Heart right ventricle (tissue), 16 donors: ENCODE data around the gene EVC. TPM values are rescaled to one million over a fixed set of nuclear protein-coding genes. Genes with fewer than 3 reads are reported as not detected.

ENCODE experiments used
- ATAC-seq, 8 donors: fragments of 200-7000 bp; cut with Tn5 transposase; one replicate each; pipeline ENCODE4 v1.9.1; 2020; ENCODE audit warnings: mild to moderate bottlenecking in 8 of 8, moderate library complexity in 8 of 8, moderate number of reproducible peaks in 1 of 8
- DNase-seq, 2 donors: peaks; one replicate each; pipeline ENCODE4 v3.0.0-alpha.2; 2020
- H3K27ac ChIP-seq, 10 donors: fragments of 200-600 bp; sonication (generic) in 2 of 10; one replicate each; pipeline versions ENCODE4 v1.5.0 to v1.8.0; 2020 to 2022; ENCODE audit warnings: mild to moderate bottlenecking in 3 of 10
- H3K27me3 ChIP-seq, 7 donors: fragments of 200-600 bp; one replicate each; pipeline ENCODE4 v1.8.0; 2021 to 2022; ENCODE audit warnings: mild to moderate bottlenecking in 2 of 7
- H3K36me3 ChIP-seq, 9 donors: fragments of 200-600 bp; sonication (generic) in 1 of 9; one replicate each; pipeline versions ENCODE4 v1.5.0 to v1.8.0; 2020 to 2022; ENCODE audit warnings: mild to moderate bottlenecking in 2 of 9
- H3K4me1 ChIP-seq, 9 donors: fragments of 200-600 bp; sonication (generic) in 1 of 9; one replicate each; pipeline versions ENCODE4 v1.5.0 to v1.8.0; 2020 to 2022; ENCODE audit warnings: mild to moderate bottlenecking in 4 of 9
- H3K4me3 ChIP-seq, 10 donors: fragments of 200-600 bp; sonication (generic) in 2 of 10; one replicate each; pipeline versions ENCODE4 v1.5.0 to v1.8.0; 2020 to 2022; ENCODE audit warnings: mild to moderate bottlenecking in 7 of 10, moderate library complexity in 2 of 10
- H3K9me3 ChIP-seq, 11 donors: fragments of 200-600 bp in 10 of 11; sonication (generic) in 2 of 11; one replicate each; pipeline versions ENCODE4 v1.5.0 to v1.8.0; 2013 to 2022; ENCODE audit warnings: mild to moderate bottlenecking in 2 of 11, control low read depth in 1 of 11, moderate library complexity in 1 of 11
- WGBS, 2 donors: extraction: QIAGEN DNeasy Blood & Tissue Kit; methylation state at CpG; one replicate each; pipeline ENCODE4 v1.1.7; 2013; ENCODE audit warnings: inconsistent platforms in 1 of 2; 5-methylcytosine and 5-hydroxymethylcytosine counted together
- intact Hi-C, 10 donors: fragments of 100-400 bp; cut with DNase I; formaldehyde crosslinking; loops; one replicate each; pipeline versions ENCODE4 v1.11.1 to v1.14.2; 2022
- polyA plus RNA-seq, 2 donors: library from polyadenylated mRNA; stranded (reverse); fragments of 200-250 nt; gene quantifications; one replicate each; pipeline ENCODE4 v1.2.3, GENCODE V29; 2013
- total RNA-seq, 10 donors: library from RNA; stranded (reverse); fragmentation: NEBNext Ultra II Directional in 3 of 10; extraction: Animal tissue kit (Norgen Biotek cat#: 25700) in 3 of 10; gene quantifications; one replicate each; pipeline versions ENCODE4 v1.2.1 to v1.2.4, GENCODE V29; 2021 to 2023
- TF ChIP-seq, protein P1 (sequence below), 9 donors: fragments of 200-600 bp; sonication (generic) in 2 of 9; IDR thresholded peaks; one replicate each; pipeline versions ENCODE4 v1.5.0 to v1.8.0; 2021 to 2022; ENCODE audit warnings: antibody characterized with exemption in 9 of 9, mild to moderate bottlenecking in 5 of 9, moderate library complexity in 1 of 9
- donor health status: Arrhythmogenic right ventricular cardiomyopathy.
- donor health status: ischemic (EF 13 %, LVEDD 7.1; RV severe dilation, severe dysfunction).
- donor health status: healthy with polysubstance abuse.
- donor health status: DM: no; HTN: yes; CAD: no.
- donor health status: DM: no; HTN: no; CAD: no.
- donor health status: ischemic (EF 25% LVEDD 6.9; RV normal size, moderate dysfunction).
- donor health status: ischemic (EF 25% LVEDD 5.7; RV mildly dilated, moderate dysfunction).
- donor health status: healthy.
- donor health status: DM: yes; HTN: yes; CAD: no.
- donor health status: Ischemic cardiomyopathy.
- donor health status: ischemic (EF 35%, LVEDD 5.7; RV mildly dilated, moderate dysfunction).
- donor health status: nonischemic (EF 11% LVEDD 7.7; RV severe dilation, severe dysfunction).
- donor health status: DM: yes; HTN: yes; CAD: no.
- donor health status: PGD.
- donor health status: ischemic (EF 29% LVEDD 5.4; RV normal size, mild dysfunction).
- donor health status: nonischemic (EF 23%, LVEDD 6.1; RV moderate dilation, normal function).

The EVC gene
- total and polyA plus RNA-seq, 12 donors: 0.97 to 7.5 (median 4.8) TPM

DNA sequence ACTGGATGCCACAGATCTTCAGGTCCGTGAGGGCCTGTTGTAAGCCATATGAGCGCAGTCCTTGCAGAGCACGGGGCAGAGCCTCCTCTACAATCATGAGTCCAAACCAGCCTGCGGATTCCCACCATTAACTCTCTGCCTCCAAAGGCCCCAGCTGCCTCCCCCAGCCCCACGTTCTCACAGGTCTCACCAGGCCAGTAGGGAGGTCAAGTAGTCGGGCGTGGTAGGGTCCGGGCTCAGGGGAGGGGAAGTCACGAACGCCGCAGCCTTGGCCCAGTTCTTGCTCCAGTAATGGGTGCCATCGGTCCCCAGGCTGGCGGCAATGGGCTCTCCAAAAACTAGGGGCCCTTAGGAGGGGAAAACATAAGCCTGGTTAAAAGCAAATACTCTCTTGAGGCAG is 128.3 kb downstream of the EVC start:
- Histone ChIP-seq H3K27me3 (peaks cover 0 to 8% (median 0%) of the 10 kb centered on the region in 7 donors), H3K27ac (peak overlapping the region in 5 of 10 donors; percentile 10 to 63 (median 44)), H3K9me3 (no peaks in the 10 kb centered on the region), H3K4me3 (no peak overlapping the region), H3K36me3 (no peaks in the 10 kb centered on the region), H3K4me1 (peaks cover 0 to 20% (median 10%) of the 10 kb centered on the region in 9 donors)
- TF ChIP-seq, protein P1, sequence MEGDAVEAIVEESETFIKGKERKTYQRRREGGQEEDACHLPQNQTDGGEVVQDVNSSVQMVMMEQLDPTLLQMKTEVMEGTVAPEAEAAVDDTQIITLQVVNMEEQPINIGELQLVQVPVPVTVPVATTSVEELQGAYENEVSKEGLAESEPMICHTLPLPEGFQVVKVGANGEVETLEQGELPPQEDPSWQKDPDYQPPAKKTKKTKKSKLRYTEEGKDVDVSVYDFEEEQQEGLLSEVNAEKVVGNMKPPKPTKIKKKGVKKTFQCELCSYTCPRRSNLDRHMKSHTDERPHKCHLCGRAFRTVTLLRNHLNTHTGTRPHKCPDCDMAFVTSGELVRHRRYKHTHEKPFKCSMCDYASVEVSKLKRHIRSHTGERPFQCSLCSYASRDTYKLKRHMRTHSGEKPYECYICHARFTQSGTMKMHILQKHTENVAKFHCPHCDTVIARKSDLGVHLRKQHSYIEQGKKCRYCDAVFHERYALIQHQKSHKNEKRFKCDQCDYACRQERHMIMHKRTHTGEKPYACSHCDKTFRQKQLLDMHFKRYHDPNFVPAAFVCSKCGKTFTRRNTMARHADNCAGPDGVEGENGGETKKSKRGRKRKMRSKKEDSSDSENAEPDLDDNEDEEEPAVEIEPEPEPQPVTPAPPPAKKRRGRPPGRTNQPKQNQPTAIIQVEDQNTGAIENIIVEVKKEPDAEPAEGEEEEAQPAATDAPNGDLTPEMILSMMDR (IDR thresholded peaks at IDR 0.05): no peak
- no peak for DNase-seq
- 85 to 88% methylated on average over 13 of the region's 13 CpGs for WGBS, 2 donors
- intact Hi-C loops: no loop called here
- no peak for ATAC-seq

DNA sequence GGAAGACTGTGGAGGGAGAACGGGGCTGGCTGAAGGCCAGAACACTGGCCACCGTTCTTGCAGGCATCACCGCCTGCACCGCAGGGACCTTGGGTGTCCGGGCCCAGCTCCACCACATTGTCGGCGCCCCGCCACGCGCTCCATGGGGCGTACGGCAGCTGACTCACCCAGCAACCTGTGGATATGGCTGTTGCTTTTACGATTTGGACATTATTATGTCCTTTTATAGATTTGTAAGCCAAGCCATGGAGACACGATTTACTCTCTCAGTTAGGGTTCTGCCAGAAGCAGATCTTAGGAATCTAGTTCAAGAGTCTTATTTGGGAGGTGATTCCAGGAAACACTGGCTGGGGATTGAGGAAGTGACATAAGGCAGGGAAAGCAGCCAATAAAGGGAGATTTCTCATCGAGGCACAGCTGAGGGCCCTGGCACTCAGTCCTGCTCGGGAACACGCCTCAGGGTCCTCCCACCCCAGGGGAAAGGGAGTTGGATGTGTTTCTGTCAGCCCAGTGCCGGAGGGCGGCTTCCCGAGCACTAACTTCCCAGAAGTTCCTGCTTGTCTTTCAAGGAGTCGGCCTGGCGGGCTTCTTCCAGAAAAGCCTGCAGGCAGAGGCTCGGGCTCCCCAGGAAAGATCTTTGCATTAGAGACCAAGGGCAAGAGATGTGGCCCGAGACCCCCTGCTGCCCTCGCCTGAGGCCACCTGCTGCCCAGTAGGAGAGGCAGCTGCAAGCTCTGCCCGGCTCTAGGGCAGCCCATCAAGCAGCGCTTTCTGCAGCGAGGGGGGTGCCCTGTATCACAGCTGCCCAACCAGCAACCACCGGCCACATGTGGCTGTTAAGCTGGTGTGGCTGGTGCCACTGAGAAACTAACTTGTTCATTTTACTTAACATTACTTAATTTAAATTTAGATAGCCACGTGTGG is 129.0 kb downstream of the EVC start:
- Histone ChIP-seq H3K27ac (peak overlapping the region in 7 of 10 donors; percentile 10 to 63 (median 40)), H3K4me3 (peak overlapping the region in 6 of 10 donors; percentile 7 to 29 (median 12)), H3K9me3 (no peaks in the 10 kb centered on the region), H3K27me3 (peaks cover 0 to 8% (median 0%) of the 10 kb centered on the region in 7 donors), H3K36me3 (no peaks in the 10 kb centered on the region), H3K4me1 (peaks cover 0 to 25% (median 10%) of the 10 kb centered on the region in 9 donors)
- intact Hi-C loops: no loop called here
- ATAC-seq (peak; percentile 70 to 92 (median 88)), DNase-seq (peak; percentile 65 to 73)
- TF ChIP-seq, protein P1 (IDR thresholded peaks at IDR 0.05): no peak
- 43 to 56% methylated on average over 30 of the region's 30 CpGs for WGBS, 2 donors

DNA sequence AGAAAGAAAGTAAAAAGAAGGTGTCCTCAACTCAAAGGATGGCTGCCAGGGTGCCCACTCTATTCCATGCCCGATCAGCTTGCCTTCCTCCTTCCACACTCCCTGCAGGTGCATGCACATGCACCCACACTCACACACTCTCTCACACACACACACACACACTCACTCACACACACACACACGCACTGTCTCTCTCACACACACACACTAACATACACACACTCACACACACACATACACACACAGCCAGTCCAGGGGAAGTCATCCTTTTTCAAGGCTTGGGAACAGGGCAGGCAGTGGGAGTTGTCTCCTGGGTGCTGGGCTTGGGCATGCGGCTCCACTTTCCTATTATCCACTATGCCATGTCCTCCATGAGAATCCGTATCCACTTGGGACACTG is 131.5 kb downstream of the EVC start:
- no peak overlapping the region for H3K27ac ChIP-seq
- peaks cover 0 to 10% (median 0%) of the 10 kb centered on the region in 7 donors for H3K27me3 ChIP-seq
- peaks cover 0 to 26% (median 10%) of the 10 kb centered on the region in 9 donors for H3K4me1 ChIP-seq
- 92 to 93% methylated on average over 4 of the region's 4 CpGs for WGBS, 2 donors
- H3K36me3 ChIP-seq: no peaks in the 10 kb centered on the region
- ATAC-seq (no peak), DNase-seq (no peak)
- H3K4me3 ChIP-seq: no peak overlapping the region
- TF ChIP-seq, protein P1 (IDR thresholded peaks at IDR 0.05): no peak
- H3K9me3 ChIP-seq: no peaks in the 10 kb centered on the region
- intact Hi-C loops: no loop called here

DNA sequence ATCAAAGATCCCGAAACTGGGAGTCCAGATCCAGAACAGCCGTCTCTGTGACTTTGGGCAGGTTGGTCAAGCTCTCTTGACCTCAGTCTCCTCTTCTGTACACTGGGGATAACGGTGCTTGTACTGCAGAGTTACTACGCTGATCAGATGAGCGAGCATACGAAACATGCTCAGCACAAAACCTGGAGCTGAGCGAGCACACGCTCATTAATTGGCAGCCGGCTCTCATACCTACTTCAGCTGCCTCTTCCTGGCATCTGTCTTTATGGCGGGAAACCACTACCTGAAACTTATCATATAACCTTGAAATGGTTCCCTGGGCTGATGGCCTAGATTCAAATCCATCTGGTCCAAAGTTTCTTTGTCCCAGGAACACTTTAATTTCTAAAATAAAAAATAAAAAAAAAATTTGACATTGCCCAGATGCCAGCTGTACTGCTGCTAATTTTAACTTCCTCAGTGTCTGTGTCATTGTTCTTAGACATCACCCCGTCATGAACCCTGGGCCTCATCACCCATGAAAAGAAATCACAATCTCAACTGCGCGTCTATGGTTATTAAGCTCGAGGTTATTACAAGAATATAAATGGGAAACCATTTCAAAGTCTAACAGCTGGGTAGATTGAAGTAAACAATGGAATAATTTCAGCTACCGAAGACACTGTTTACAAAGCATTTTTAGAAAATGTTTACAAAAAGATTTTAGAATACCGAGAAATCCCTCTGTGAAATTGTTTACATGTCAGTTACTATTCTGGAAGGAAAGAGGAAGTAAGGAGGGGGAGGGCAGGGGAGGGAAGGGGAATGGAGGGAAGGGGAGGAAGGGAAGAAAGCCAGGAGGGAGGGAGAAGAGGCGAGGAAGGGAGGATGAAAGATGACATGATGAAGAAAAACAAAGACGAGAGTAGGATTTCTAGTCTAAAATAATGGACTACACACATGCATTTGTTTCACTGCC is 132.9 kb downstream of the EVC start:
- 52% methylated on average over 18 of the region's 18 CpGs for WGBS, 2 donors
- peak overlapping the region in 3 of 10 donors; percentile 31 to 43 (median 37) for H3K27ac ChIP-seq

More for the DNA sequence above, 132.9 kb downstream of the EVC start:
- ATAC-seq (peak in 1 of 8 donors; percentile 35), DNase-seq (no peak)
- no peaks in the 10 kb centered on the region for H3K36me3 ChIP-seq
- H3K27me3 ChIP-seq: peaks cover 0 to 16% (median 0%) of the 10 kb centered on the region in 7 donors
- TF ChIP-seq, protein P1 (IDR thresholded peaks at IDR 0.05): no peak
- intact Hi-C loops: no loop called here
- peaks cover 0 to 26% (median 10%) of the 10 kb centered on the region in 9 donors for H3K4me1 ChIP-seq
- no peak overlapping the region for H3K4me3 ChIP-seq
- no peaks in the 10 kb centered on the region for H3K9me3 ChIP-seq
